GM12878 (cell line): ENCODE measurements around the gene STAG2. TPM values are rescaled to one million over a fixed set of nuclear protein-coding genes. Genes with fewer than 3 reads are reported as not detected.

ENCODE experiments used
- ATAC-seq: fragments of 200-7000 bp; cut with Tn5 transposase; 3 replicates; pipeline ENCODE4 v1.9.1; 2020; ENCODE audit warnings: mild to moderate bottlenecking, moderate library complexity
- BruUV-seq: library from RNA; stranded (reverse); fragments of 400-500 nt; replicated peaks from 2 replicates; lab custom pipeline; 2021; lab: Mats Ljungman, UMichigan
- CTCF ChIA-PET: fragments of 300-600 bp; sonication (Branson Sonifier 250); formaldehyde crosslinking; extraction: SDS; loops from one replicate; lab custom pipeline; 2021; ENCODE audit warnings: inconsistent platforms; lab: Yijun Ruan, JAX
- POLR2A ChIA-PET: fragments of 350-600 bp; formaldehyde crosslinking; extraction: SDS; loops from one replicate; lab custom pipeline; 2021; ENCODE audit warnings: inconsistent platforms; lab: Charles Lee
- RAD21 ChIA-PET: fragments of 300-600 bp; sonication (Branson Sonifier 250); formaldehyde crosslinking; loops from one replicate; lab custom pipeline; 2023; ENCODE audit warnings: antibody characterized with exemption; ENCODE audit not compliant: unreplicated experiment; lab: Charles Lee
- SMC1A ChIA-PET: fragments of 300-600 bp; sonication (Branson Sonifier 250); formaldehyde crosslinking; loops from one replicate; lab custom pipeline; 2023; ENCODE audit not compliant: unreplicated experiment, uncharacterized antibody; lab: Charles Lee
- DNase-seq: peaks from one replicate; pipeline ENCODE4 v3.0.0-alpha.2; 2011; ENCODE audit warnings: low read depth, low spot score
- FAIRE-seq: peaks from 3 replicates; lab custom pipeline; 2011; peaks lifted over from hg19 to GRCh38; lab: Jason Lieb, UNC
- H2AFZ ChIP-seq: 2 replicates; pipeline ENCODE4 v1.6.0; 2011; ENCODE audit warnings: low read depth, low read length, control low read depth; ENCODE audit not compliant: control insufficient read depth
- H3K27ac ChIP-seq: 2 replicates; pipeline ENCODE4 v1.5.1; 2011; ENCODE audit warnings: control low read depth; ENCODE audit not compliant: control insufficient read depth, insufficient read depth
- H3K27me3 ChIP-seq, 2 experiments: replicated peaks in 1 of 2; 2 replicates each; pipeline versions ENCODE4 v1.6.0 to v1.6.1; 2011; ENCODE audit warnings: low read length in 1 of 2; ENCODE audit not compliant: control insufficient read depth in 2 of 2, insufficient read depth in 2 of 2
- H3K36me3 ChIP-seq, 2 experiments: 2 replicates each; pipeline ENCODE4 v1.5.1; 2011; ENCODE audit warnings: low read length in 1 of 2; ENCODE audit not compliant: control insufficient read depth in 2 of 2, insufficient read depth in 2 of 2
- H3K4me1 ChIP-seq: 2 replicates; pipeline ENCODE4 v1.6.1; 2011; ENCODE audit warnings: mild to moderate bottlenecking, low read length, moderate library complexity, mixed read lengths; ENCODE audit not compliant: control insufficient read depth, insufficient read depth
- H3K4me2 ChIP-seq: 2 replicates; pipeline ENCODE4 v1.6.0; 2011; ENCODE audit warnings: control low read depth; ENCODE audit not compliant: control insufficient read depth, insufficient read depth
- H3K4me3 ChIP-seq: fragments of 200-600 bp; sonication (generic); 2 replicates; pipeline ENCODE4 v1.5.1; 2016
- H3K79me2 ChIP-seq: 2 replicates; pipeline ENCODE4 v1.6.0; 2011; ENCODE audit warnings: low read length; ENCODE audit not compliant: control insufficient read depth, insufficient read depth
- H3K9ac ChIP-seq: 2 replicates; pipeline ENCODE4 v1.8.0; 2011; ENCODE audit warnings: low read length, control low read depth, mixed read lengths; ENCODE audit not compliant: control insufficient read depth, insufficient read depth
- H3K9me3 ChIP-seq: replicated peaks from 3 replicates; pipeline ENCODE4 v1.5.1; 2011; ENCODE audit warnings: mild to moderate bottlenecking, low read length; ENCODE audit not compliant: control insufficient read depth, insufficient read depth
- H4K20me1 ChIP-seq: 2 replicates; pipeline ENCODE4 v1.6.0; 2011; ENCODE audit not compliant: control insufficient read depth, insufficient read depth
- BHLHE40 ChIP-seq, 2 experiments: fragments of 450-650 bp in 1 of 2; IDR thresholded peaks; 2 replicates each; pipeline ENCODE4 v1.6.1; 2011 to 2017; ENCODE audit warnings: low read depth in 2 of 2, borderline replicate concordance in 1 of 2, improper control_type of control experiment in 1 of 2, low read length in 1 of 2, mild to moderate bottlenecking in 1 of 2
- CREB1 ChIP-seq: IDR thresholded peaks from 2 replicates; pipeline ENCODE4 v1.6.1; 2012; ENCODE audit warnings: low read depth, mild to moderate bottlenecking, inconsistent platforms
- DPF2 ChIP-seq: fragments of 450-650 bp; IDR thresholded peaks from 2 replicates; pipeline ENCODE4 v1.6.1; 2017; ENCODE audit warnings: mild to moderate bottlenecking
- ETV6 ChIP-seq, 2 experiments: fragments of 450-650 bp in 1 of 2; IDR thresholded peaks in 1 of 2; conservative IDR thresholded peaks in 1 of 2; 2 replicates each; pipeline ENCODE4 v1.6.1; 2014; ENCODE audit warnings: antibody characterized with exemption in 1 of 2, borderline replicate concordance in 1 of 2, low read depth in 1 of 2, mild to moderate bottlenecking in 1 of 2, moderate library complexity in 1 of 2
- HCFC1 ChIP-seq: fragments of 150-350 bp; IDR thresholded peaks from 2 replicates; pipeline ENCODE4 v1.6.1; 2014; ENCODE audit warnings: low read length
- NFXL1 ChIP-seq: fragments of 450-650 bp; IDR thresholded peaks from 2 replicates; pipeline ENCODE4 v1.6.1; 2017; ENCODE audit warnings: antibody characterized with exemption, mild to moderate bottlenecking, borderline replicate concordance
- POLR2AphosphoS2 ChIP-seq: IDR thresholded peaks from 2 replicates; pipeline ENCODE4 v1.6.1; 2011; ENCODE audit warnings: low read depth, mild to moderate bottlenecking, low read length, improper control_type of control experiment, moderate library complexity
- RUNX3 ChIP-seq: IDR thresholded peaks from 2 replicates; pipeline ENCODE4 v1.6.1; 2012; ENCODE audit warnings: low read length, inconsistent platforms
- STAT3 ChIP-seq: IDR thresholded peaks from 2 replicates; pipeline ENCODE4 v1.6.1; 2011; ENCODE audit warnings: low read depth, low read length, improper control_type of control experiment
- WGBS: methylation state at CpG from one replicate; pipeline ENCODE4 v1.1.6; 2016; ENCODE audit warnings: low lambda C conversion rate; ENCODE audit not compliant: insufficient replicate concordance, insufficient coverage; ENCODE audit errors: missing lambda C conversion rate; 5-methylcytosine and 5-hydroxymethylcytosine counted together
- in situ Hi-C: fragments of 300-500 bp; cut with MboI; formaldehyde crosslinking; loops from 9 replicates; pipeline ENCODE4 v1.14.3; 2018; ENCODE audit warnings: mixed read lengths
- intact Hi-C: fragments of 100-400 bp; cut with micrococcal nuclease; formaldehyde crosslinking; loops from one replicate; pipeline ENCODE4 v1.14.2; 2022; ENCODE audit not compliant: unreplicated experiment
- polyA plus RNA-seq, 11 experiments: library from polyadenylated mRNA; depleted of rRNA in 4 of 11; unstranded in 6 of 11; stranded (reverse) in 5 of 11; fragments of >200 nt; fragmentation: Nextera tagmentation in 4 of 11; fragmentation: Illumina TruSeq in 1 of 11; extraction: Ambion mirVana in 4 of 11; extraction: Trizol in 1 of 11; gene quantifications; 1 replicate in 1 of 11; 2 replicates in 10 of 11; pipeline versions ENCODE4 v1.2.1 to v1.2.3, GENCODE V29; 2011 to 2016; ENCODE audit warnings: inconsistent platforms in 2 of 11, missing spikeins in 2 of 11, low read depth in 1 of 11
- total RNA-seq, 4 experiments: library from RNA; depleted of rRNA in 3 of 4; stranded (reverse); fragments of >200 nt in 3 of 4; fragmentation: Illumina TruSeq in 1 of 4; extraction: Trizol in 1 of 4; gene quantifications; 2 replicates each; pipeline versions ENCODE4 v1.2.1 to v1.2.3, GENCODE V29; 2013 to 2021
- TF ChIP-seq, protein P1 (sequence below): IDR thresholded peaks from 2 replicates; pipeline ENCODE4 v1.6.1; 2012; ENCODE audit warnings: improper control_type of control experiment, low read depth, low read length; ENCODE audit not compliant: insufficient replicate concordance
- TF ChIP-seq, protein P2 (sequence below): fragments of 450-650 bp; IDR thresholded peaks from 2 replicates; pipeline ENCODE4 v1.6.1; 2014; ENCODE audit warnings: mild to moderate bottlenecking
- TF ChIP-seq, protein P3 (sequence below): fragments of 450-650 bp; IDR thresholded peaks from 2 replicates; pipeline ENCODE4 v1.6.1; 2017; ENCODE audit warnings: antibody characterized with exemption, mild to moderate bottlenecking, moderate library complexity

Gene STAG2
- total and polyA plus RNA-seq, 10 of the 15 experiments (the other 5 are each of a cell fraction or from before 2014, with no cell fraction given), result 26.9 to 84.2 (median 46.7) TPM

DNA sequence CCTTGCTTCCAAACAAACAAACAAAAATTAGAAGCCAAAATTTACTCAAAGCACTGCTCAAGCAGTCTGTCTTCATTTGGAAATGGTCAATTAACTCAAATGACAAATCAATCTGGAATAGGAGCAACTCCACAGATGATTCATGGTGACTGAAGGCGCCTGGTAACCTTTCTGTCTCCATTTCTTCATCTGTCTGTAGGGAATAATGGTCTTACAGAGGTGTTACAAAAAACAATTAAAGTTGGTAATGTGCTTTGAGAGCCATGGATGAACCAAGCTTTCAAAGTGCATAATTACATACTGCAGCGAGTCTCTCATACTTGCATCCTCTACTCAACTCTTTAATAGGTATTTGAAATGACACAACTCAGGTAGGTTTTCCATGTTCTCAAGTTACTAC, 38.3 kb upstream of the STAG2 start (continued):
- TF ChIP-seq, protein P1, sequence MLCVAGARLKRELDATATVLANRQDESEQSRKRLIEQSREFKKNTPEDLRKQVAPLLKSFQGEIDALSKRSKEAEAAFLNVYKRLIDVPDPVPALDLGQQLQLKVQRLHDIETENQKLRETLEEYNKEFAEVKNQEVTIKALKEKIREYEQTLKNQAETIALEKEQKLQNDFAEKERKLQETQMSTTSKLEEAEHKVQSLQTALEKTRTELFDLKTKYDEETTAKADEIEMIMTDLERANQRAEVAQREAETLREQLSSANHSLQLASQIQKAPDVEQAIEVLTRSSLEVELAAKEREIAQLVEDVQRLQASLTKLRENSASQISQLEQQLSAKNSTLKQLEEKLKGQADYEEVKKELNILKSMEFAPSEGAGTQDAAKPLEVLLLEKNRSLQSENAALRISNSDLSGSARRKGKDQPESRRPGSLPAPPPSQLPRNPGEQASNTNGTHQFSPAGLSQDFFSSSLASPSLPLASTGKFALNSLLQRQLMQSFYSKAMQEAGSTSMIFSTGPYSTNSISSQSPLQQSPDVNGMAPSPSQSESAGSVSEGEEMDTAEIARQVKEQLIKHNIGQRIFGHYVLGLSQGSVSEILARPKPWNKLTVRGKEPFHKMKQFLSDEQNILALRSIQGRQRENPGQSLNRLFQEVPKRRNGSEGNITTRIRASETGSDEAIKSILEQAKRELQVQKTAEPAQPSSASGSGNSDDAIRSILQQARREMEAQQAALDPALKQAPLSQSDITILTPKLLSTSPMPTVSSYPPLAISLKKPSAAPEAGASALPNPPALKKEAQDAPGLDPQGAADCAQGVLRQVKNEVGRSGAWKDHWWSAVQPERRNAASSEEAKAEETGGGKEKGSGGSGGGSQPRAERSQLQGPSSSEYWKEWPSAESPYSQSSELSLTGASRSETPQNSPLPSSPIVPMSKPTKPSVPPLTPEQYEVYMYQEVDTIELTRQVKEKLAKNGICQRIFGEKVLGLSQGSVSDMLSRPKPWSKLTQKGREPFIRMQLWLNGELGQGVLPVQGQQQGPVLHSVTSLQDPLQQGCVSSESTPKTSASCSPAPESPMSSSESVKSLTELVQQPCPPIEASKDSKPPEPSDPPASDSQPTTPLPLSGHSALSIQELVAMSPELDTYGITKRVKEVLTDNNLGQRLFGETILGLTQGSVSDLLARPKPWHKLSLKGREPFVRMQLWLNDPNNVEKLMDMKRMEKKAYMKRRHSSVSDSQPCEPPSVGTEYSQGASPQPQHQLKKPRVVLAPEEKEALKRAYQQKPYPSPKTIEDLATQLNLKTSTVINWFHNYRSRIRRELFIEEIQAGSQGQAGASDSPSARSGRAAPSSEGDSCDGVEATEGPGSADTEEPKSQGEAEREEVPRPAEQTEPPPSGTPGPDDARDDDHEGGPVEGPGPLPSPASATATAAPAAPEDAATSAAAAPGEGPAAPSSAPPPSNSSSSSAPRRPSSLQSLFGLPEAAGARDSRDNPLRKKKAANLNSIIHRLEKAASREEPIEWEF, result no peak
- TF ChIP-seq RUNX3 (no peak), CREB1 (no peak)
- TF ChIP-seq, all 136 proteins: peak for 0

- Histone ChIP-seq H3K4me2 (no peak overlapping the region), H4K20me1 (no peaks in the 10 kb centered on the region), H3K79me2 (no peaks in the 10 kb centered on the region), H2AFZ (no peak overlapping the region), H3K27ac (no peak overlapping the region), H3K36me3 (no peaks in the 10 kb centered on the region), H3K4me3 (no peak overlapping the region), H3K9me3 (no peaks in the 10 kb centered on the region), H3K27me3 (no peaks in the 10 kb centered on the region), H3K4me1 (no peaks in the 10 kb centered on the region), H3K9ac (no peak overlapping the region)
- WGBS, result 0% methylated on average over 1 of the region's 1 CpG
- intact Hi-C loops (no loop called here), in situ Hi-C loops (no loop called here)
- ChIA-PET CTCF (no interaction called here), SMC1A (no interaction called here), POLR2A (no interaction called here), RAD21 (no interaction called here)
- DNase-seq, result no peak
- ATAC-seq, result no peak
- FAIRE-seq, result no peak
- no TSS peak for BruUV-seq
- TF ChIP-seq STAT3, result no peak
- TF ChIP-seq, protein P2, sequence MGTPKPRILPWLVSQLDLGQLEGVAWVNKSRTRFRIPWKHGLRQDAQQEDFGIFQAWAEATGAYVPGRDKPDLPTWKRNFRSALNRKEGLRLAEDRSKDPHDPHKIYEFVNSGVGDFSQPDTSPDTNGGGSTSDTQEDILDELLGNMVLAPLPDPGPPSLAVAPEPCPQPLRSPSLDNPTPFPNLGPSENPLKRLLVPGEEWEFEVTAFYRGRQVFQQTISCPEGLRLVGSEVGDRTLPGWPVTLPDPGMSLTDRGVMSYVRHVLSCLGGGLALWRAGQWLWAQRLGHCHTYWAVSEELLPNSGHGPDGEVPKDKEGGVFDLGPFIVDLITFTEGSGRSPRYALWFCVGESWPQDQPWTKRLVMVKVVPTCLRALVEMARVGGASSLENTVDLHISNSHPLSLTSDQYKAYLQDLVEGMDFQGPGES, result no peak
- TF ChIP-seq NFXL1, result no peak
- TF ChIP-seq, protein P3, sequence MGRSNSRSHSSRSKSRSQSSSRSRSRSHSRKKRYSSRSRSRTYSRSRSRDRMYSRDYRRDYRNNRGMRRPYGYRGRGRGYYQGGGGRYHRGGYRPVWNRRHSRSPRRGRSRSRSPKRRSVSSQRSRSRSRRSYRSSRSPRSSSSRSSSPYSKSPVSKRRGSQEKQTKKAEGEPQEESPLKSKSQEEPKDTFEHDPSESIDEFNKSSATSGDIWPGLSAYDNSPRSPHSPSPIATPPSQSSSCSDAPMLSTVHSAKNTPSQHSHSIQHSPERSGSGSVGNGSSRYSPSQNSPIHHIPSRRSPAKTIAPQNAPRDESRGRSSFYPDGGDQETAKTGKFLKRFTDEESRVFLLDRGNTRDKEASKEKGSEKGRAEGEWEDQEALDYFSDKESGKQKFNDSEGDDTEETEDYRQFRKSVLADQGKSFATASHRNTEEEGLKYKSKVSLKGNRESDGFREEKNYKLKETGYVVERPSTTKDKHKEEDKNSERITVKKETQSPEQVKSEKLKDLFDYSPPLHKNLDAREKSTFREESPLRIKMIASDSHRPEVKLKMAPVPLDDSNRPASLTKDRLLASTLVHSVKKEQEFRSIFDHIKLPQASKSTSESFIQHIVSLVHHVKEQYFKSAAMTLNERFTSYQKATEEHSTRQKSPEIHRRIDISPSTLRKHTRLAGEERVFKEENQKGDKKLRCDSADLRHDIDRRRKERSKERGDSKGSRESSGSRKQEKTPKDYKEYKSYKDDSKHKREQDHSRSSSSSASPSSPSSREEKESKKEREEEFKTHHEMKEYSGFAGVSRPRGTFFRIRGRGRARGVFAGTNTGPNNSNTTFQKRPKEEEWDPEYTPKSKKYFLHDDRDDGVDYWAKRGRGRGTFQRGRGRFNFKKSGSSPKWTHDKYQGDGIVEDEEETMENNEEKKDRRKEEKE, result no peak
- no peak for TF ChIP-seq POLR2AphosphoS2
- TF ChIP-seq ETV6 (conservative IDR thresholded peaks at IDR 0.05 in 1 of 2, IDR thresholded peaks at IDR 0.05 in 1 of 2; ENCODE audit: borderline replicate concordance in 1 of 2, low read depth in 1 of 2), result no peak
- TF ChIP-seq HCFC1, result no peak
- no peak for TF ChIP-seq BHLHE40 (IDR thresholded peaks at IDR 0.05; ENCODE audit: borderline replicate concordance in 1 of 2, low read depth in 2 of 2, low read length in 1 of 2)
- TF ChIP-seq DPF2, result no peak
Observed at GRCh38 chrX:123924186-123924585, 37.3 kb upstream of the STAG2 start.
